HepG2 (cell line): ENCODE measurements around the gene DNAJC7. TPM values are rescaled to one million over a fixed set of nuclear protein-coding genes. Genes with fewer than 3 reads are reported as not detected.

ENCODE experiments used
- AKAP8 ChIP-seq: sonication (generic); formaldehyde crosslinking; IDR thresholded peaks from 2 replicates; pipeline ENCODE4 v1.5.1; 2020; ENCODE audit warnings: mild to moderate bottlenecking, missing genetic modification reagents
- ATF4 ChIP-seq, 2 experiments: fragments of 450-650 bp in 1 of 2; sonication (generic) in 1 of 2; formaldehyde crosslinking; IDR thresholded peaks; 2 replicates each; pipeline versions ENCODE4 v1.5.0 to v1.8.0; 2020 to 2022; ENCODE audit warnings: mild to moderate bottlenecking in 1 of 2, missing genetic modification reagents in 1 of 2
- BATF2 ChIP-seq: sonication (generic); formaldehyde crosslinking; IDR thresholded peaks from 2 replicates; pipeline ENCODE4 v1.8.0; 2022; ENCODE audit warnings: mild to moderate bottlenecking, missing genetic modification reagents, moderate library complexity
- CEBPG ChIP-seq: IDR thresholded peaks from 2 replicates; pipeline ENCODE4 v1.6.1; 2016
- CENPBD1 ChIP-seq: sonication (generic); formaldehyde crosslinking; IDR thresholded peaks from 2 replicates; pipeline ENCODE4 v1.8.0; 2022; ENCODE audit warnings: missing genetic modification reagents, low read depth, mild to moderate bottlenecking, borderline replicate concordance
- E2F5 ChIP-seq: sonication (generic); formaldehyde crosslinking; conservative IDR thresholded peaks from 2 replicates; pipeline ENCODE4 v1.4.0; 2020; ENCODE audit warnings: missing genetic modification reagents
- ESRRA ChIP-seq: sonication (generic); formaldehyde crosslinking; IDR thresholded peaks from 2 replicates; pipeline ENCODE4 v1.5.1; 2020; ENCODE audit warnings: mild to moderate bottlenecking, low read depth, missing genetic modification reagents
- FOSL2 ChIP-seq: sonication (generic); formaldehyde crosslinking; IDR thresholded peaks from 2 replicates; pipeline ENCODE4 v1.4.0; 2020; ENCODE audit warnings: missing genetic modification reagents
- GLMP ChIP-seq: sonication (generic); formaldehyde crosslinking; IDR thresholded peaks from 2 replicates; pipeline ENCODE4 v1.9.0; 2021; ENCODE audit warnings: missing genetic modification reagents, mild to moderate bottlenecking, borderline replicate concordance
- MAZ ChIP-seq, 2 experiments: sonication (generic) in 1 of 2; formaldehyde crosslinking in 1 of 2; IDR thresholded peaks; 2 replicates each; pipeline versions ENCODE4 v1.5.0 to v1.6.1; 2012 to 2020; ENCODE audit warnings: low read depth in 2 of 2, mild to moderate bottlenecking in 2 of 2, borderline replicate concordance in 1 of 2, improper control_type of control experiment in 1 of 2, low read length in 1 of 2, missing genetic modification reagents in 1 of 2, moderate library complexity in 1 of 2
- SIN3A ChIP-seq: IDR thresholded peaks from 2 replicates; pipeline ENCODE4 v1.6.1; 2011; ENCODE audit warnings: low read depth, mild to moderate bottlenecking, control low read depth, low read length, borderline replicate concordance
- SMARCC2 ChIP-seq: fragments of 450-650 bp; IDR thresholded peaks from 2 replicates; pipeline ENCODE4 v1.6.1; 2017; ENCODE audit warnings: antibody characterized with exemption, mild to moderate bottlenecking
- SP4 ChIP-seq: sonication (generic); formaldehyde crosslinking; IDR thresholded peaks from 2 replicates; pipeline ENCODE4 v1.8.1; 2023; ENCODE audit warnings: mild to moderate bottlenecking, missing genetic modification reagents
- THYN1 ChIP-seq: sonication (generic); formaldehyde crosslinking; IDR thresholded peaks from 2 replicates; pipeline ENCODE4 v1.8.1; 2023; ENCODE audit warnings: low read depth, mild to moderate bottlenecking, moderate library complexity, missing genetic modification reagents, borderline replicate concordance
- XRCC5 ChIP-seq: fragments of 200-400 bp; formaldehyde crosslinking; optimal IDR thresholded peaks from 2 replicates; pipeline ENCODE3; 2017; ENCODE audit warnings: mild to moderate bottlenecking, low read length
- ZBTB21 ChIP-seq: sonication (generic); formaldehyde crosslinking; IDR thresholded peaks from 2 replicates; pipeline ENCODE4 v1.4.0; 2020; ENCODE audit warnings: missing genetic modification reagents
- ZNF350 ChIP-seq: sonication (generic); formaldehyde crosslinking; IDR thresholded peaks from 2 replicates; pipeline ENCODE4 v1.4.0; 2020; ENCODE audit warnings: mild to moderate bottlenecking, low read depth, missing genetic modification reagents, borderline replicate concordance
- ZNF510 ChIP-seq: sonication (generic); formaldehyde crosslinking; IDR thresholded peaks from 2 replicates; pipeline ENCODE4 v1.4.0; 2020; ENCODE audit warnings: low read depth, mild to moderate bottlenecking, missing genetic modification reagents
- ZNF513 ChIP-seq: sonication (generic); formaldehyde crosslinking; conservative IDR thresholded peaks from 2 replicates; pipeline ENCODE4 v1.5.0; 2020; ENCODE audit warnings: missing genetic modification reagents
- ZNF740 ChIP-seq: sonication (generic); formaldehyde crosslinking; IDR thresholded peaks from 2 replicates; pipeline ENCODE4 v1.4.0; 2020; ENCODE audit warnings: missing genetic modification reagents
- ZNF766 ChIP-seq: sonication (generic); formaldehyde crosslinking; IDR thresholded peaks from 2 replicates; pipeline ENCODE4 v1.5.0; 2020; ENCODE audit warnings: missing genetic modification reagents, borderline replicate concordance
- ZNF839 ChIP-seq: sonication (generic); formaldehyde crosslinking; IDR thresholded peaks from 2 replicates; pipeline ENCODE4 v1.4.0; 2020; ENCODE audit warnings: missing genetic modification reagents, mild to moderate bottlenecking, borderline replicate concordance
- ZNF841 ChIP-seq: sonication (generic); formaldehyde crosslinking; IDR thresholded peaks from 2 replicates; pipeline ENCODE4 v1.8.1; 2023; ENCODE audit warnings: missing genetic modification reagents, borderline replicate concordance
- polyA plus RNA-seq, 8 experiments: library from polyadenylated mRNA; depleted of rRNA in 3 of 8; stranded (reverse) in 7 of 8; unstranded in 1 of 8; fragments of >200 nt; fragmentation: Illumina TruSeq in 4 of 8; extraction: Trizol in 4 of 8; gene quantifications; 2 replicates each; pipeline versions ENCODE4 v1.2.1 to v1.2.3, GENCODE V29; 2011 to 2016; ENCODE audit warnings: low read depth in 4 of 8, missing spikeins in 1 of 8, mixed read lengths in 1 of 8; ENCODE audit not compliant: insufficient read depth in 1 of 8
- total RNA-seq, 5 experiments: library from RNA; depleted of rRNA; stranded (reverse); fragments of >200 nt; fragmentation: Illumina TruSeq; extraction: Trizol; gene quantifications; 2 replicates each; pipeline ENCODE4 v1.2.3, GENCODE V29; 2016; ENCODE audit warnings: low read depth in 1 of 5

The DNAJC7 gene
- total and polyA plus RNA-seq, 2 of the 13 experiments (the other 11 are each of a cell fraction or from before 2014, with no cell fraction given) = 47.7 to 132 TPM

- TF ChIP-seq E2F5 (CRISPR knock-in tag) (no peak), ATF4 (CRISPR knock-in tag; IDR thresholded peaks at IDR 0.05) (peak in 1 of 2 experiments; percentile 50; a peak in 1 of 4 replicates), CEBPG (CRISPR knock-in tag) (peak; percentile 91), ZNF740 (CRISPR knock-in tag) (no peak), MAZ (IDR thresholded peaks at IDR 0.05; ENCODE audit: borderline replicate concordance, low read depth, low read length) (no peak), MAZ (CRISPR knock-in tag; IDR thresholded peaks at IDR 0.05; ENCODE audit: low read depth) (no peak), BATF2 (CRISPR knock-in tag) (no peak), ESRRA (CRISPR knock-in tag) (no peak), AKAP8 (CRISPR knock-in tag) (no peak), ZNF841 (CRISPR knock-in tag) (no peak), SMARCC2 (no peak), ZBTB21 (CRISPR knock-in tag) (no peak; the same call in 1 of the 2 replicates), ZNF839 (CRISPR knock-in tag) (no peak), ZNF766 (no peak), FOSL2 (CRISPR knock-in tag) (peak; percentile 58), THYN1 (CRISPR knock-in tag) (no peak), ZNF350 (CRISPR knock-in tag) (no peak), ZNF510 (CRISPR knock-in tag) (no peak), CENPBD1 (no peak), SP4 (CRISPR knock-in tag) (no peak), SIN3A (no peak), XRCC5 (peak; percentile 64), GLMP (CRISPR knock-in tag) (no peak), ZNF513 (no peak)
Observed at GRCh38 chr17:41989702-41990419, 27.4 kb downstream of the DNAJC7 start (continued).
